Transverse colon (tissue), 4 donors: Measurements from ENCODE around the gene AGAP1. TPM values are rescaled to one million over a fixed set of nuclear protein-coding genes. Genes with fewer than 3 reads are reported as not detected.

Source experiments
- DNase-seq: peaks from one replicate; pipeline ENCODE4 v3.0.0-alpha.2; 2019
- H3K27ac ChIP-seq, 4 donors: fragments of 200-600 bp; sonication (generic); 2 replicates each; pipeline ENCODE4 v1.5.1; 2016 to 2018; ENCODE audit warnings: inconsistent platforms in 4 of 4
- H3K27me3 ChIP-seq: fragments of 200-600 bp; sonication (generic); 2 replicates; pipeline ENCODE4 v1.5.1; 2017; ENCODE audit warnings: inconsistent platforms
- H3K36me3 ChIP-seq, 4 donors: fragments of 200-600 bp; sonication (generic); 2 replicates each; pipeline ENCODE4 v1.5.1; 2017 to 2019; ENCODE audit warnings: inconsistent platforms in 4 of 4
- H3K4me1 ChIP-seq, 4 donors: fragments of 200-600 bp; sonication (generic); 2 replicates each; pipeline ENCODE4 v1.5.1; 2017 to 2020; ENCODE audit warnings: inconsistent platforms in 4 of 4
- H3K4me3 ChIP-seq, 4 donors: fragments of 200-600 bp; sonication (generic); 1 replicate in 1 of 4; 2 replicates in 3 of 4; pipeline versions ENCODE4 v1.5.1 to v1.6.1; 2017 to 2019; ENCODE audit warnings: inconsistent platforms in 4 of 4
- H3K9me3 ChIP-seq, 2 donors: fragments of 200-600 bp; sonication (generic); 2 replicates each; pipeline ENCODE4 v1.5.1; 2017 to 2019; ENCODE audit warnings: inconsistent platforms in 2 of 2
- EP300 ChIP-seq: sonication (generic); formaldehyde crosslinking; IDR thresholded peaks from one replicate; pipeline ENCODE4 v1.6.1; 2017; ENCODE audit warnings: antibody characterized with exemption, low read depth
- POLR2A ChIP-seq: fragments of 450-650 bp; IDR thresholded peaks from one replicate; pipeline ENCODE4 v1.6.1; 2016; ENCODE audit warnings: antibody characterized with exemption, mild to moderate bottlenecking, moderate library complexity
- POLR2AphosphoS5 ChIP-seq, 3 donors: sonication (generic); formaldehyde crosslinking; IDR thresholded peaks; one replicate each; pipeline ENCODE4 v1.6.1; 2016; ENCODE audit warnings: antibody characterized with exemption in 3 of 3
- WGBS, 2 donors: methylation state at CpG; one replicate each; pipeline ENCODE4 v1.1.5; 2018; ENCODE audit warnings: low coverage in 1 of 2; 5-methylcytosine and 5-hydroxymethylcytosine counted together
- in situ Hi-C, 4 donors: fragments of 200-750 bp; cut with MboI; loops; one replicate each; pipeline versions ENCODE4 v1.15.0 to v1.15.1; 2017; ENCODE audit warnings: low sequenced_read_pairs in 3 of 4, low pct_ligation_motif_present in 1 of 4, low pct_unique_long_range_greater_than_20kb in 1 of 4
- intact Hi-C: fragments of 100-400 bp; cut with DNase I; formaldehyde crosslinking; loops from one replicate; pipeline ENCODE4 v1.15.1; 2023; ENCODE audit warnings: low total_unique reads
- total RNA-seq, 4 donors: library from RNA; depleted of rRNA; stranded (reverse); fragments of >200 nt; gene quantifications; one replicate each; pipeline ENCODE4 v1.1.0, GENCODE V29; 2016
- TF ChIP-seq, protein P1 (sequence below), 5 experiments: fragments of 200-600 bp in 3 of 5; fragments of 450-650 bp in 2 of 5; sonication (generic) in 3 of 5; IDR thresholded peaks; 1 replicate in 2 of 5; 2 replicates in 3 of 5; pipeline ENCODE4 v1.5.1; 2016 to 2017; ENCODE audit warnings: antibody characterized with exemption in 5 of 5, inconsistent platforms in 3 of 5, mild to moderate bottlenecking in 2 of 5, moderate library complexity in 1 of 5

Gene AGAP1
- total RNA-seq, 4 donors from 2014 or later: 56.1 to 96.9 (median 71.2) TPM

DNA sequence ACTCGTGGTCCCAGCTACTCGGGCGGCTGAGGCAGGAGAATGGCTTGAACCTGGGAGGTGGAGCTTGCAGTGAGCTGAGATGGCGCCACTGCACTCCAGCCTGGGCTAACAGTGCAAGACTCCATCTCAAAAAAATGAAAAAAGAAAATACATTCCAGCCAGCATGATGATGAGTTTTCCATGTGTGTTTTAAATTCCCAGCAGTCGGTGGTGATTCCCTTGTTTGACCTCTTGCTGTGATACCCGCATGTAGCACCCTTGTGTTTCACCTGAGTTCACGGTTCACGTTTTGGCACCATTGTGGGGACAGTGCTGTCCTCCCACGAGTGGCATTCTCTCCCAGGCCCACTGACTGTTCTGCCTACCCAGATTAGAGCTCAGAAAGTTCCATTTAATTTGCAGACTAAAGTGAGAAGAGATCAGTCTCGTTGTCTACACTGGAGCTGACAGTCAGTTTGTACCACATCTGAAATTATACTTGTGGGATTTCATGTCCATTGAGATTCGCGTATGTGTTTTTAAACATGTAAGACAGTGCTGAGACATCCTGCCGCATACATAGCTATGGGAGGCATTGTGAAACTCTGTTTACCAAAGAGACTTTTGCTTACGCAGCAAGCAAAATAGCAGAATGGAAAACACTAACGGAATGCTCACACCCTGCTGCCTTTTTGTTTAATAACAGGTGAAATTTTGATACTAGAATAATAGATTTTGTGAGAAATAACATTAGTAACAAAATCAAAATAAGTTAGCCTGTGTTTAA is 517.3 kb downstream of the AGAP1 start:
- intact Hi-C loops (no loop called here), in situ Hi-C loops (no loop called here)
- no peak for DNase-seq
- Histone ChIP-seq H3K4me1 (no peaks in the 10 kb centered on the region), H3K4me3 (no peak overlapping the region), H3K9me3 (no peaks in the 10 kb centered on the region), H3K27ac (no peak overlapping the region), H3K36me3 (no peaks in the 10 kb centered on the region), H3K27me3 (no peaks in the 10 kb centered on the region)
- TF ChIP-seq POLR2A (no peak), POLR2AphosphoS5 (IDR thresholded peaks at IDR 0.05) (no peak), EP300 (no peak)
- TF ChIP-seq, protein P1, sequence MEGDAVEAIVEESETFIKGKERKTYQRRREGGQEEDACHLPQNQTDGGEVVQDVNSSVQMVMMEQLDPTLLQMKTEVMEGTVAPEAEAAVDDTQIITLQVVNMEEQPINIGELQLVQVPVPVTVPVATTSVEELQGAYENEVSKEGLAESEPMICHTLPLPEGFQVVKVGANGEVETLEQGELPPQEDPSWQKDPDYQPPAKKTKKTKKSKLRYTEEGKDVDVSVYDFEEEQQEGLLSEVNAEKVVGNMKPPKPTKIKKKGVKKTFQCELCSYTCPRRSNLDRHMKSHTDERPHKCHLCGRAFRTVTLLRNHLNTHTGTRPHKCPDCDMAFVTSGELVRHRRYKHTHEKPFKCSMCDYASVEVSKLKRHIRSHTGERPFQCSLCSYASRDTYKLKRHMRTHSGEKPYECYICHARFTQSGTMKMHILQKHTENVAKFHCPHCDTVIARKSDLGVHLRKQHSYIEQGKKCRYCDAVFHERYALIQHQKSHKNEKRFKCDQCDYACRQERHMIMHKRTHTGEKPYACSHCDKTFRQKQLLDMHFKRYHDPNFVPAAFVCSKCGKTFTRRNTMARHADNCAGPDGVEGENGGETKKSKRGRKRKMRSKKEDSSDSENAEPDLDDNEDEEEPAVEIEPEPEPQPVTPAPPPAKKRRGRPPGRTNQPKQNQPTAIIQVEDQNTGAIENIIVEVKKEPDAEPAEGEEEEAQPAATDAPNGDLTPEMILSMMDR (IDR thresholded peaks at IDR 0.05): no peak
- 85 to 89% methylated on average over 12 to 15 of the region's 15 CpGs for WGBS, 2 donors

DNA sequence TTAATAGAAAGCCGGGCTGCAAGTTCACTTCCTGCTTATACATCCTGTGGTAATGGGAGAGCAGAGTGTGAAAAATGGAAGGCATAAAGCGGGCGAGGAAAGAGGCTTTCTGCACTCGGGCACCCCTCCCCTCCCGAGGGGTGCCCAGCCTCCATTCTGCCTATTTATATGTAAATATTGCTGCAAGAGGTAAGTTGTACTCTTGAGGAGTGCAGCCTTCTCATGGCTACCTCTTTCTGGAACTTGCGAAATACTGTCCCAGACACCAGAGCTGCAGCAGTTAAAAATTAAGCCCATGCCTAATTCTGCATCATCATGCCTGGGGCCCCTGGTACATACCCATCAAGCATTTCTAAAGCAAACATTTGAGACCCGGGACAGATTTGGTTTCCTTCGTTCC is 518.3 kb downstream of the AGAP1 start:
- in situ Hi-C loops (no loop called here), intact Hi-C loops (no loop called here)
- H3K27ac ChIP-seq: no peak overlapping the region
- TF ChIP-seq POLR2AphosphoS5 (IDR thresholded peaks at IDR 0.05) (no peak), EP300 (no peak), POLR2A (no peak)
- TF ChIP-seq, protein P1 (IDR thresholded peaks at IDR 0.05): no peak
- no peaks in the 10 kb centered on the region for H3K27me3 ChIP-seq
- no peaks in the 10 kb centered on the region for H3K9me3 ChIP-seq
- H3K36me3 ChIP-seq: no peaks in the 10 kb centered on the region
- no peak for DNase-seq
- WGBS, 2 donors: 65 to 84% methylated on average over 5 to 8 of the region's 8 CpGs
- H3K4me1 ChIP-seq: no peaks in the 10 kb centered on the region
- H3K4me3 ChIP-seq: no peak overlapping the region

DNA sequence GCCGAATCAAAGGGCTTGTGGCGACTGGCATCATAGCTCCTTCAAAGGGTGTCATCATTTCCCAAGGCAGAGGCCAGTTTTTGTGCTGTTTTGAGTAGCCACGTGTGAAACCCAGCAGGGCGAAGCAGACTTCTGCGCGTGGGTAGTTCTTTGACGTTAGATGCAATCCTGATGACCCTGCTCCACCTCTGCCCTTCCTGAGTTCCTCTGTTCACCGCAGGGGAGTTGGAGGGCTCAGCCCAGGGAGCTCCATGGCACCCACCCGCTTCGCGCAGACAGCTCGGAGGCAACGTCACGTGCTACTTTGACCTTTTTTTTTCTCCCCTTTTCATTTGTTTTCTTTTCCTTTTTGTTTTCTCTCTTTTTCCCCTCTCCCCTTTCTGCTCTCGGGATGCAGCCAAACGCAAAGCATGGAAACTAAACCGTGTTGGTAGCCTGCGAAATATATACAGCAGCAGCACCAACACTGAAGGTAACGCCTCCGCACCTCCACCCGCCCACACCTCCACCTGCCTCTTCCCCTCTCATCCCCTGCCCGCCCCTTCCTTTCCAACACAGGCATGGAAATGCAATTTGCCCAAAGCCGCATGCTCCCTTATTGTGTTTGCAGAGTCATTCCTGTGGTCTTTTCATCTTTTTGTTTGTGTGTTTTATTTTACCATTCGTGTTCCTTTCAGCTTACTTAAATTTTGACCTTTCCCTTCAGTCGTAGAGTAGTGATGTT is 520.7 kb downstream of the AGAP1 start:
- intact Hi-C loops (no loop called here), in situ Hi-C loops (no loop called here)
- H3K4me1 ChIP-seq: no peaks in the 10 kb centered on the region
- no peak overlapping the region for H3K4me3 ChIP-seq
- TF ChIP-seq, protein P1 (IDR thresholded peaks at IDR 0.05): no peak
- TF ChIP-seq POLR2AphosphoS5 (IDR thresholded peaks at IDR 0.05) (no peak), EP300 (no peak)
- 72 to 80% methylated on average over 10 to 25 of the region's 25 CpGs for WGBS, 2 donors
- no peak for DNase-seq
- no peaks in the 10 kb centered on the region for H3K9me3 ChIP-seq
- H3K27ac ChIP-seq: no peak overlapping the region
- no peaks in the 10 kb centered on the region for H3K36me3 ChIP-seq
- no peaks in the 10 kb centered on the region for H3K27me3 ChIP-seq

DNA sequence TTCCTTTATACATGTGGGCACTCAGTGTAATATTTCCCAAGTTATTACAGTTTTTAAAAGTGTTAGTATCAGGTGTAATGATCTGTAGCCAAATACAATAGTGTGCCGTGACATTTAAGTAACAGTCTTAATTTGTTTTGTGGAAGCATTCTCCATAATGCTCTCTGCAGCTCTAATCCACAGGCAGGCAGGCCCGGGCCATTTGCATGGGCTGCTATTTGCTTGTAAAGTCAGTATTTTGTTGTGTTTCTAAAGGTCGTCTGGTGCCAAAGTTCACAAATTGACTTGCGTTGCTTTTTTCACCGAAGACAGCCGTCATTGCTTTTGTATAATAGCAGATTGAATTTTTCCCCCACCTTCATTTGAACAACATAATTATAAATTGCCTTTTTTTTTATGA is 521.3 kb downstream of the AGAP1 start:
- H3K9me3 ChIP-seq: no peaks in the 10 kb centered on the region
- H3K36me3 ChIP-seq: no peaks in the 10 kb centered on the region
- H3K27ac ChIP-seq: no peak overlapping the region
- H3K4me1 ChIP-seq: no peaks in the 10 kb centered on the region
- TF ChIP-seq, protein P1 (IDR thresholded peaks at IDR 0.05): no peak
- TF ChIP-seq POLR2AphosphoS5 (IDR thresholded peaks at IDR 0.05): no peak
- TF ChIP-seq POLR2A: no peak
- no peak for TF ChIP-seq EP300
- in situ Hi-C loops (no loop called here), intact Hi-C loops (no loop called here)
- H3K4me3 ChIP-seq: no peak overlapping the region
- no peak for DNase-seq
- WGBS, 2 donors: 93 to 94% methylated on average over 4 to 6 of the region's 6 CpGs
- H3K27me3 ChIP-seq: no peaks in the 10 kb centered on the region
